HFFc6 (cell line): ENCODE results near the gene PIN1. TPM values are rescaled to one million over a fixed set of nuclear protein-coding genes. Genes with fewer than 3 reads are reported as not detected.

Experiments
- DNase-seq: peaks from one replicate; pipeline ENCODE4 v3.0.0-alpha.2; 2018
- H3K27ac Mint-ChIP-seq: 2 replicates; pipeline ENCODE4 v1.8.0; 2020; ENCODE audit warnings: mild to moderate bottlenecking, mixed read lengths
- H3K27me3 Mint-ChIP-seq: 2 replicates; pipeline ENCODE4 v1.8.0; 2021; ENCODE audit warnings: mild to moderate bottlenecking, moderate library complexity, mixed read lengths; ENCODE audit not compliant: insufficient read depth
- H3K36me3 Mint-ChIP-seq: 2 replicates; pipeline ENCODE4 v1.8.0; 2021; ENCODE audit warnings: low read depth, mixed read lengths
- H3K4me1 Mint-ChIP-seq: 2 replicates; pipeline ENCODE4 v1.8.0; 2020; ENCODE audit warnings: low read depth, mixed read lengths
- H3K4me3 Mint-ChIP-seq: 2 replicates; pipeline ENCODE4 v1.8.0; 2020; ENCODE audit warnings: mild to moderate bottlenecking, moderate library complexity, mixed read lengths
- H3K9me3 Mint-ChIP-seq: 2 replicates; pipeline ENCODE4 v1.8.0; 2020; ENCODE audit warnings: mild to moderate bottlenecking, mixed read lengths
- CTCF ChIP-seq: fragments of 200-600 bp; sonication (generic); IDR thresholded peaks from 2 replicates; pipeline ENCODE4 v1.5.0; 2021; ENCODE audit warnings: antibody characterized with exemption, mild to moderate bottlenecking
- total RNA-seq, 6 experiments: library from RNA; stranded (reverse); fragmentation: NEBNext Ultra II Directional; extraction: Animal tissue kit (Norgen Biotek cat#: 25700); gene quantifications; 2 replicates in 1 of 6; 3 replicates in 5 of 6; pipeline ENCODE4 v1.2.3, GENCODE V29; 2021

PIN1 gene
- total RNA-seq, 6 experiments from 2014 or later: 113 to 153 (median 120) TPM

- Mint-ChIP-seq H3K4me1 (peaks cover 10% of the 10 kb centered on the region), H3K4me3 (no peak overlapping the region), H3K27me3 (no peaks in the 10 kb centered on the region; the same call in 1 of the 2 replicates), H3K36me3 (no peaks in the 10 kb centered on the region), H3K9me3 (no peaks in the 10 kb centered on the region), H3K27ac (peak overlapping the region; percentile 76)
- TF ChIP-seq CTCF: peak; percentile 86
- peak; percentile 88 for DNase-seq
Measured at GRCh38 chr19:9796113-9796773, 38.9 kb upstream of the PIN1 start.

GRCh38 chr19:9797871-9798270 is 37.2 kb upstream of the PIN1 start:
- TF ChIP-seq CTCF: no peak
- DNase-seq: no peak
- Mint-ChIP-seq H3K4me3 (no peak overlapping the region), H3K27ac (no peak overlapping the region), H3K27me3 (peaks cover 2% of the 10 kb centered on the region; the same call in 1 of the 2 replicates), H3K36me3 (peaks cover under 1% of the 10 kb centered on the region; the same call in 1 of the 2 replicates), H3K4me1 (peaks cover 6% of the 10 kb centered on the region; the same call in 1 of the 2 replicates), H3K9me3 (no peaks in the 10 kb centered on the region)

- Mint-ChIP-seq H3K9me3 (no peaks in the 10 kb centered on the region), H3K4me3 (no peak overlapping the region), H3K36me3 (peaks cover 8% of the 10 kb centered on the region), H3K27ac (no peak overlapping the region), H3K27me3 (peaks cover 2% of the 10 kb centered on the region; the same call in 1 of the 2 replicates), H3K4me1 (peaks cover 6% of the 10 kb centered on the region; the same call in 1 of the 2 replicates)
- TF ChIP-seq CTCF: no peak
- DNase-seq: no peak
Measured at GRCh38 chr19:9799162-9799561, 36.0 kb upstream of the PIN1 start.

- Mint-ChIP-seq H3K27me3 (peaks cover 2% of the 10 kb centered on the region; the same call in 1 of the 2 replicates), H3K4me1 (no peaks in the 10 kb centered on the region), H3K9me3 (no peaks in the 10 kb centered on the region), H3K36me3 (peaks cover 8% of the 10 kb centered on the region), H3K4me3 (no peak overlapping the region), H3K27ac (no peak overlapping the region)
- DNase-seq: no peak
- no peak for TF ChIP-seq CTCF
Measured at GRCh38 chr19:9801976-9802375, 33.1 kb upstream of the PIN1 start.

- H3K4me1 Mint-ChIP-seq: no peaks in the 10 kb centered on the region
- H3K27me3 Mint-ChIP-seq: no peaks in the 10 kb centered on the region
- peaks cover 12% of the 10 kb centered on the region for H3K36me3 Mint-ChIP-seq
- no peak overlapping the region for H3K4me3 Mint-ChIP-seq
- no peak for TF ChIP-seq CTCF
- no peaks in the 10 kb centered on the region for H3K9me3 Mint-ChIP-seq
- no peak for DNase-seq
- H3K27ac Mint-ChIP-seq: no peak overlapping the region
Measured at GRCh38 chr19:9806803-9807202, 28.3 kb upstream of the PIN1 start.
